Type B pancreatic cell (in vitro differentiated cells): ENCODE results near the gene PRKG1. TPM values are rescaled to one million over a fixed set of nuclear protein-coding genes. Genes with fewer than 3 reads are reported as not detected.

Experiments used
- DNase-seq: peaks from one replicate; pipeline ENCODE4 v3.0.0; 2021; ENCODE audit warnings: mixed read lengths; ENCODE audit not compliant: unreplicated experiment; ENCODE audit errors: extremely low spot score
- H3K27ac Mint-ChIP-seq: 2 replicates; pipeline ENCODE4 v1.8.0; 2021; ENCODE audit warnings: mild to moderate bottlenecking, mixed read lengths
- H3K27me3 Mint-ChIP-seq: 2 replicates; pipeline ENCODE4 v1.8.0; 2021; ENCODE audit warnings: mixed read lengths
- H3K36me3 Mint-ChIP-seq: 2 replicates; pipeline ENCODE4 v1.8.0; 2021; ENCODE audit warnings: mixed read lengths
- H3K4me1 Mint-ChIP-seq: one replicate; pipeline ENCODE4 v1.8.0; 2021; ENCODE audit warnings: mixed read lengths; ENCODE audit not compliant: unreplicated experiment
- H3K4me3 Mint-ChIP-seq: 2 replicates; pipeline ENCODE4 v1.8.0; 2021; ENCODE audit warnings: mild to moderate bottlenecking, mixed read lengths
- H3K9me3 Mint-ChIP-seq: 2 replicates; pipeline ENCODE4 v1.8.0; 2021; ENCODE audit warnings: mixed read lengths
- CTCF ChIP-seq: fragments of 200-600 bp; sonication (generic); conservative IDR thresholded peaks from 2 replicates; pipeline ENCODE4 v1.5.0; 2021; ENCODE audit warnings: antibody characterized with exemption, mild to moderate bottlenecking
- total RNA-seq: library from RNA; stranded (reverse); gene quantifications from 2 replicates; pipeline ENCODE4 v1.2.1, GENCODE V29; 2021; ENCODE audit warnings: low replicate concordance

Gene PRKG1
- total RNA-seq, 1 donor from 2014 or later: 12.3 TPM

DNA sequence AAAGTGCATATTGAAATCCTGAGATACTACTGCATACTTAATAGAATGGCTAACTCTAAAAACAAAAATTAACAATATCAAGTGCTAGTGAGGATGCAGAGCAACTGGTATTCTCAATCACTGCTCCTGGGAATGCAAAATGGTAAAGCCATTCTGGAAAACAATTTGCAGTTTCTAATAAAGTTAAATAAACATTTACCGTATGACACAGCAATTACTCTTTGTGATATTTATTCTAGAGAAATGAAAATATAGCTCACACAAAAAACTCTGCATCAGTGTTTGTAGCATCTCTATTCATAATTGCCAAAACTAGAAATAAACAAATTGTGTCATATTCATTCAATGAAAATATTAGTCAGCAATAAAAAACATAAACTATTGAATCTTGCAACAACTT lies 984.8 kb downstream of the PRKG1 start:
- no peak for TF ChIP-seq CTCF
- H3K27ac Mint-ChIP-seq: no peak overlapping the region
- H3K27me3 Mint-ChIP-seq: no peaks in the 10 kb centered on the region
- H3K9me3 Mint-ChIP-seq: no peaks in the 10 kb centered on the region
- H3K4me3 Mint-ChIP-seq: no peak overlapping the region
- H3K36me3 Mint-ChIP-seq: no peaks in the 10 kb centered on the region
- no peak for DNase-seq
- no peaks in the 10 kb centered on the region for H3K4me1 Mint-ChIP-seq

DNA sequence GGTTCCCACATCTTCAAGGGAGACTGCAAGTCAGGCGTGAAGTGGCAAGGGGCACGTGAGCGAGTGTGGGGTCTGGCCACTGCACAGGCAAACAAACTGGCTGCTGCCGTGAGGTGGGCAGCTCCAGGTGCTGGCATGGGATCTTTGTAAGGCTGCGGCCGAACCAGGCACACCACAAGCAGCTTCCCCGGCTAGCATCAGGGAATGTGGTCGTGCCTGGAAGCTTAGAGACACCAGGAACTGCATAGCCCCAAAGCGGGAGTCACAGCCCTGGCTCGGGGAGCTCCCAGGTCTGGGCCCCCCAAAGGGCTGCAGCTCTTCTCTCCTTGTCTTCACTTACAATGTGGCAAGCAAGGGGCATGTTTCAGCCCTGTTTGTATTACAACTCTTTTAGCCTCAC lies 988.9 kb downstream of the PRKG1 start:
- H3K4me3 Mint-ChIP-seq: no peak overlapping the region
- no peaks in the 10 kb centered on the region for H3K27me3 Mint-ChIP-seq
- H3K27ac Mint-ChIP-seq: no peak overlapping the region

DNA sequence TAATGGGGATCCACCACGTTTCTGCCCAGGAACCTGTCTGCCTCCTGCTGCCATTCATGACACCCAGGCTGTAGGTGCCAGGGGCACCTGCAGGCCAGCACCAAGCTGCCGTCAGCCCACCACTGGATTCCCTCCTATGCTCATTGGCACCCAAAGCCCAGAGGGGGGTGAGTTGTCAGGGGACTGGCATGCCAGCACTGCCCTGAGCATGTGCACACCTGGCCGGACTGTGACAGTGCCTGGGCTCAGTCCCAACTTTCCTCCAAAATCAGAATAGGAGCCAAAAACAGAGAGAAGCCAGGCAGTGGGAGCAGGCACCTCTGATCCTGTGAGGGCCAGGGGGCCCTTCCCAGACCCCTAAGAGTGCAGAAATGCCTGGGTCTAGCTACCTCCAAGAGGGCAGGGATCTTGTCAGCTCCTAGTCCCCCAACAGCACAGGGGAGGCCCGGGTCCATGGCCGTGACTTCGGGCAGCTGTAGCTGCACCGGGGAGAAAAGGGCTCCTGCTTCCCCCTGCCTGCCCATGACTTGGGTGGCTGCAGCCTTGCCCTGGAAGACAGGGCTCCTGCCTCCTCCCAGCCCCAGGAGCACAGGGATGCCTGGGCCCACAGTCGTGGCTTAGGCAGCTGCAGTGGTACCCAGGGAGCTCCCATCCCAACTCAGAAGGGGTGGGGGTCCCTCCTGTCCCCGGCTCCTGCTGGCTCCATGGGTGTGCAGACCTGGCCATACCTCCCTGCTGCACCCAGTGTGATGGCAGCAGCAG lies 990.0 kb downstream of the PRKG1 start:
- TF ChIP-seq CTCF: no peak
- no peak overlapping the region for H3K4me3 Mint-ChIP-seq
- no peak for DNase-seq
- H3K27ac Mint-ChIP-seq: no peak overlapping the region
- H3K9me3 Mint-ChIP-seq: no peaks in the 10 kb centered on the region
- no peaks in the 10 kb centered on the region for H3K27me3 Mint-ChIP-seq
- H3K4me1 Mint-ChIP-seq: no peaks in the 10 kb centered on the region
- H3K36me3 Mint-ChIP-seq: no peaks in the 10 kb centered on the region

More for the DNA sequence above, 988.9 kb downstream of the PRKG1 start:
- Mint-ChIP-seq H3K36me3 (no peaks in the 10 kb centered on the region), H3K9me3 (no peaks in the 10 kb centered on the region), H3K4me1 (no peaks in the 10 kb centered on the region)
- DNase-seq: no peak
- TF ChIP-seq CTCF: no peak

GRCh38 chr10:52066383-52066782 lies 992.1 kb downstream of the PRKG1 start:
- H3K27me3 Mint-ChIP-seq: no peaks in the 10 kb centered on the region
- H3K9me3 Mint-ChIP-seq: no peaks in the 10 kb centered on the region
- H3K4me3 Mint-ChIP-seq: no peak overlapping the region
- no peaks in the 10 kb centered on the region for H3K4me1 Mint-ChIP-seq
- no peak for TF ChIP-seq CTCF
- no peaks in the 10 kb centered on the region for H3K36me3 Mint-ChIP-seq
- no peak overlapping the region for H3K27ac Mint-ChIP-seq
- no peak for DNase-seq

- TF ChIP-seq CTCF: no peak
- no peak for DNase-seq
- Mint-ChIP-seq H3K36me3 (no peaks in the 10 kb centered on the region), H3K4me1 (no peaks in the 10 kb centered on the region), H3K4me3 (no peak overlapping the region), H3K9me3 (no peaks in the 10 kb centered on the region), H3K27me3 (no peaks in the 10 kb centered on the region), H3K27ac (no peak overlapping the region)
Observed at GRCh38 chr10:52068485-52068884, 994.2 kb downstream of the PRKG1 start.
